ENCODE data around the gene C1QL3. TPM values are rescaled to one million over a fixed set of nuclear protein-coding genes. Genes with fewer than 3 reads are reported as not detected.

Gene C1QL3
- total RNA-seq, 2 experiments from 2014 or later: 0.11 to 0.19 TPM

- CTCF ChIA-PET: no interaction called here
Measured at GRCh38 chr10:16505161-16505560, 16.5 kb downstream of the C1QL3 start.

DNA sequence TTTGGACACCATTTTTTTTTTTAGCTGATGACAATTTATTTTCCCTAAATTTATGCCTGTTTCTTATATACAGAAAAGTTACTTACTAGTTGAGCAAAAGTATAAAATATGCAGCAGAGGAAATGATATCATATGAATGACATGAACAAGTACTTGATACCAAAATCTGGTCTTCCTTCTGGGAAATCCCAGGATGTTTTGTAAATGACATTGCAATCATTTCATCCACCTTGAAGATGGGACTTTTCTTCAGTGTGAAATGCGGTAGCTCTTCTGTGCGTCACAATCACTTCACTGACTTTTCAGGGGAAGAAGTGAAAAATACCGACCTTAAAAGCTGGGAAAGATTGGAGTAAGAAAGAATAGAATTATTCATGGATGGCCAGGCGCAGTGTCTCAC, 23.8 kb downstream of the C1QL3 start:
- ChIA-PET CTCF (no interaction called here), POLR2A (no interaction called here)

More at GRCh38 chr10:16505161-16505560, 16.5 kb downstream of the C1QL3 start:
- POLR2A ChIA-PET: no interaction called here

DNA sequence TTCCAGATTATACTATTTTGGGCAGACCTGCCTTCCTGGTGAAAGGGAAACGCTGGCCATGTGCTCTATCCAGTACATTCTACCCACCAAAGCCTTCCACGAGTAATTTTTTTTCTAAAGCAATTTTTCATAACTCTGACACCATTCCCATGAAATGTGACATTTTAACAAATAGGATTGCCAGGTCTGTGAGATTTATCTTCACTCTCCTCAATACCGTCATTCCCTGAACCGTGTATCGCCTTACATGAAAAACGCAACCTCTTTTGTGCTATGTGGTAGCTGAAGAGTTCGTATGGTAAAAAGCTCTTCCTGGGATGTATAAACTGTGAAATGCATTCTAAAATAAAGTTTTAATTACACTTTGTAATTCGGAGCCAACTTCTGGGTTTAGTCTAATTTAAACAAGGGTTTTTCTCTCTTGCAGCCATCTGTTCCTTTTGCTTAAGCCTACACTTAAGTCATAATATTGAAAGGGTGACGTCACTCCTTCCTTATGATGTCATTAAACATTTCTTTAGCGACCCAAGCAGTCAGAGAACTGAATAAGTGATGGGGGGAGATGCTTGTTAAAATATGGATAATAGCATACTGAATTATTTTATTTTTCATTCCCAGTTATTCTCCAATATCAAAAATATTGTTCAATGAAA, 27.7 kb downstream of the C1QL3 start:
- CTCF ChIA-PET: no interaction called here
- POLR2A ChIA-PET: no interaction called here

- CTCF ChIA-PET: no interaction called here
- POLR2A ChIA-PET: no interaction called here
Measured at GRCh38 chr10:16491933-16492332, 29.7 kb downstream of the C1QL3 start.

- POLR2A ChIA-PET: no interaction called here
- CTCF ChIA-PET: no interaction called here
Measured at GRCh38 chr10:16490511-16490910, 31.2 kb downstream of the C1QL3 start.

- POLR2A ChIA-PET: no interaction called here
- CTCF ChIA-PET: interaction anchor here (1.5 kb wide), 1 partner anchor 10 kb away, joined by 3 read pairs; no protein-coding TSS in a partner anchor
Measured at GRCh38 chr10:16483241-16483917, 38.3 kb downstream of the C1QL3 start.

DNA sequence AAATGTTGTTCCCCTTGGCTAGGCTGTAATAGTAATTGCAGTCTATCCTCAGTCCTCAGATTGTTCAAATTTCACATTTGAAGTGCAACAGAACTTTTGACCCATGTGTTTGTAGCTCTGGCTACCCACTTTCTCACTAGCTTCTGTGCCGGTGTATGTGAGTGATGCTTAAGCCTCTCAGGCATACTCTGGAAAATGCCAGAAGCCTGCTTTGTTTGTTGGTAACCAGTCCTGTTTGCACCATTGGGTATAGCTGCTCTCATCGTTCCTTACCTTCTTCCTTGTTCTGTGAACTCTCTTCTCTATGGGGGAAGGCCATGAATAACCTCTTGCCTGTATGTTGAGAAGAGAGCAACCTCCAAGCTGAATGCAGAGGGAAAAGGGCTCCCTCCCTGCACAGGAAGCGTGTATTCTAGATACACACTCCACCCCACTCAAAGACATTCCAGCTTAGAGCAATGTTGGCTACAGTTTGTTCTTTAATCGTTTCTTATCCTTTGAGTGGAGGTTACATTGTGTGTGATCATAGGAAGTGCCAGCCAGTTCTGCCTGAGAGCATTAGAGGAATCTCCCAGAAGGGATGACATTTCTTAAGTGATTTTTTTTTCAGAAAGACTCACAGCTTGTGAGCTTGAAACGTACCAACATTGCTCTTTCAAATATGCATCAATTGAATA, 40.5 kb downstream of the C1QL3 start:
- ChIA-PET CTCF (no interaction called here), POLR2A (no interaction called here)

- POLR2A ChIA-PET: no interaction called here
- CTCF ChIA-PET: interaction anchor here (0.7 kb wide), 1 partner anchor 35 kb away, joined by 3 read pairs; no protein-coding TSS in a partner anchor
Measured at GRCh38 chr10:16478801-16479200, 42.9 kb downstream of the C1QL3 start.

- POLR2A ChIA-PET: no interaction called here
- CTCF ChIA-PET: no interaction called here
Measured at GRCh38 chr10:16477757-16478156, 43.9 kb downstream of the C1QL3 start.

DNA sequence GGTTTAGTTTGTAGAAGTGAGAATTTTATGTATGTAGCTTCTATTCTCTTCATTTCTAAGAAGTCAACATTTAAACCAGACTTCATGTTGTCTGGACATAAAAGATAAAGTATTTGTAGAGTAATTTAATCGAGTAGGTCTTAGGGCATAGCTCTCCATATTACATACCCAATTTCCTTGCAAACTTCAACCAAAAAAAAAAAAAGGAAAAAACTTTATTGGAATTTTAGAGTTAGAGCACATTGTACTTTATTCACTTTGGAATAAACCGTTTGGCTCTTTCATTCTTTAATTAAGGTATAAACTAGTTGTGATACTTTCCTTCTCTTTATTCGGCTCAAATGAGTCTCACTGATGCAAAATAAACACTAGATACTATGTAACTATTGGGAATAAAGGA, 48.9 kb downstream of the C1QL3 start:
- POLR2A ChIA-PET: no interaction called here
- CTCF ChIA-PET: no interaction called here

GRCh38 chr10:16470747-16471146, 50.9 kb downstream of the C1QL3 start:
- ChIA-PET CTCF (no interaction called here), POLR2A (no interaction called here)

DNA sequence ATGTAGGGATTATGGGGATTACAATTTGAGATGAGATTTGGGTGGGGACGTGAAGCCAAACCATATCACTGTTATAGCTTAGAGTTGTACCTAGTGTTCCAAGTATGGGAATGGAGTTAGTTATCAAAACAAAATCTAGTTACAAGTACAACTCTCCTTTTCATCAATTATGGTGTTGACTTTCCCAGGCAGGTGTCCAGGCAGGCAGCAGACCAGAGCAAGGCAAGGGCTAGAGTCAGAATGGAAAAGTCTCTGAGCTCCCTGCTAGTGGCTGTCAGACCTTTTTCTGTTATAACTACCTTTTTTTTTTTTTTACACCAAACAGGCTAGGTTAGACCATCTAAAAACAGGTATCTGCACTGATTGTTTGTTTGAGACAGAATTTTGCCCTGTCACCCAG, 55.7 kb downstream of the C1QL3 start:
- ChIA-PET POLR2A (no interaction called here), CTCF (no interaction called here)

Other genes with a start within 250 kb of the C1QL3 start
- gene PTER, start 84.9 kb downstream of the C1QL3 start, total RNA-seq: 10 to 100 TPM; 26.4 to 27.0 TPM

All from activated CD8-positive, alpha-beta memory T cell treated with anti-CD3 and anti-CD28 coated beads for 36 hours (primary cell).